ENCODE results near the gene CRYGD. TPM values are rescaled to one million over a fixed set of nuclear protein-coding genes. Genes with fewer than 3 reads are reported as not detected.

CRYGD gene
- total and polyA plus RNA-seq, 2 of the 13 experiments (the other 11 are each of a cell fraction or from before 2014, with no cell fraction given): not detected

- TF ChIP-seq, protein P1, sequence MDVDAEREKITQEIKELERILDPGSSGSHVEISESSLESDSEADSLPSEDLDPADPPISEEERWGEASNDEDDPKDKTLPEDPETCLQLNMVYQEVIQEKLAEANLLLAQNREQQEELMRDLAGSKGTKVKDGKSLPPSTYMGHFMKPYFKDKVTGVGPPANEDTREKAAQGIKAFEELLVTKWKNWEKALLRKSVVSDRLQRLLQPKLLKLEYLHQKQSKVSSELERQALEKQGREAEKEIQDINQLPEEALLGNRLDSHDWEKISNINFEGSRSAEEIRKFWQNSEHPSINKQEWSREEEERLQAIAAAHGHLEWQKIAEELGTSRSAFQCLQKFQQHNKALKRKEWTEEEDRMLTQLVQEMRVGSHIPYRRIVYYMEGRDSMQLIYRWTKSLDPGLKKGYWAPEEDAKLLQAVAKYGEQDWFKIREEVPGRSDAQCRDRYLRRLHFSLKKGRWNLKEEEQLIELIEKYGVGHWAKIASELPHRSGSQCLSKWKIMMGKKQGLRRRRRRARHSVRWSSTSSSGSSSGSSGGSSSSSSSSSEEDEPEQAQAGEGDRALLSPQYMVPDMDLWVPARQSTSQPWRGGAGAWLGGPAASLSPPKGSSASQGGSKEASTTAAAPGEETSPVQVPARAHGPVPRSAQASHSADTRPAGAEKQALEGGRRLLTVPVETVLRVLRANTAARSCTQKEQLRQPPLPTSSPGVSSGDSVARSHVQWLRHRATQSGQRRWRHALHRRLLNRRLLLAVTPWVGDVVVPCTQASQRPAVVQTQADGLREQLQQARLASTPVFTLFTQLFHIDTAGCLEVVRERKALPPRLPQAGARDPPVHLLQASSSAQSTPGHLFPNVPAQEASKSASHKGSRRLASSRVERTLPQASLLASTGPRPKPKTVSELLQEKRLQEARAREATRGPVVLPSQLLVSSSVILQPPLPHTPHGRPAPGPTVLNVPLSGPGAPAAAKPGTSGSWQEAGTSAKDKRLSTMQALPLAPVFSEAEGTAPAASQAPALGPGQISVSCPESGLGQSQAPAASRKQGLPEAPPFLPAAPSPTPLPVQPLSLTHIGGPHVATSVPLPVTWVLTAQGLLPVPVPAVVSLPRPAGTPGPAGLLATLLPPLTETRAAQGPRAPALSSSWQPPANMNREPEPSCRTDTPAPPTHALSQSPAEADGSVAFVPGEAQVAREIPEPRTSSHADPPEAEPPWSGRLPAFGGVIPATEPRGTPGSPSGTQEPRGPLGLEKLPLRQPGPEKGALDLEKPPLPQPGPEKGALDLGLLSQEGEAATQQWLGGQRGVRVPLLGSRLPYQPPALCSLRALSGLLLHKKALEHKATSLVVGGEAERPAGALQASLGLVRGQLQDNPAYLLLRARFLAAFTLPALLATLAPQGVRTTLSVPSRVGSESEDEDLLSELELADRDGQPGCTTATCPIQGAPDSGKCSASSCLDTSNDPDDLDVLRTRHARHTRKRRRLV (CRISPR knock-in tag; IDR thresholded peaks at IDR 0.05): no peak
- TF ChIP-seq ZNF335 (CRISPR knock-in tag; IDR thresholded peaks at IDR 0.05): peak; percentile 68; the same call in 1 of the 2 replicates
- TF ChIP-seq, protein P2, sequence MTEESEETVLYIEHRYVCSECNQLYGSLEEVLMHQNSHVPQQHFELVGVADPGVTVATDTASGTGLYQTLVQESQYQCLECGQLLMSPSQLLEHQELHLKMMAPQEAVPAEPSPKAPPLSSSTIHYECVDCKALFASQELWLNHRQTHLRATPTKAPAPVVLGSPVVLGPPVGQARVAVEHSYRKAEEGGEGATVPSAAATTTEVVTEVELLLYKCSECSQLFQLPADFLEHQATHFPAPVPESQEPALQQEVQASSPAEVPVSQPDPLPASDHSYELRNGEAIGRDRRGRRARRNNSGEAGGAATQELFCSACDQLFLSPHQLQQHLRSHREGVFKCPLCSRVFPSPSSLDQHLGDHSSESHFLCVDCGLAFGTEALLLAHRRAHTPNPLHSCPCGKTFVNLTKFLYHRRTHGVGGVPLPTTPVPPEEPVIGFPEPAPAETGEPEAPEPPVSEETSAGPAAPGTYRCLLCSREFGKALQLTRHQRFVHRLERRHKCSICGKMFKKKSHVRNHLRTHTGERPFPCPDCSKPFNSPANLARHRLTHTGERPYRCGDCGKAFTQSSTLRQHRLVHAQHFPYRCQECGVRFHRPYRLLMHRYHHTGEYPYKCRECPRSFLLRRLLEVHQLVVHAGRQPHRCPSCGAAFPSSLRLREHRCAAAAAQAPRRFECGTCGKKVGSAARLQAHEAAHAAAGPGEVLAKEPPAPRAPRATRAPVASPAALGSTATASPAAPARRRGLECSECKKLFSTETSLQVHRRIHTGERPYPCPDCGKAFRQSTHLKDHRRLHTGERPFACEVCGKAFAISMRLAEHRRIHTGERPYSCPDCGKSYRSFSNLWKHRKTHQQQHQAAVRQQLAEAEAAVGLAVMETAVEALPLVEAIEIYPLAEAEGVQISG (CRISPR knock-in tag; IDR thresholded peaks at IDR 0.05): 0 out of 2 replicates have a peak, but pooled peaks have one; percentile 23
- TF ChIP-seq, protein P3, sequence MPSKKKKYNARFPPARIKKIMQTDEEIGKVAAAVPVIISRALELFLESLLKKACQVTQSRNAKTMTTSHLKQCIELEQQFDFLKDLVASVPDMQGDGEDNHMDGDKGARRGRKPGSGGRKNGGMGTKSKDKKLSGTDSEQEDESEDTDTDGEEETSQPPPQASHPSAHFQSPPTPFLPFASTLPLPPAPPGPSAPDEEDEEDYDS (CRISPR knock-in tag; IDR thresholded peaks at IDR 0.05): peak; percentile 40; the same call in 1 of the 2 replicates
- no peak for TF ChIP-seq U2AF1 (optimal IDR thresholded peaks at IDR 0.05; ENCODE audit: low read depth, low read length)
- peak in 1 of 2 experiments; percentile 71; a peak in 1 of 4 replicates for TF ChIP-seq KLF16 (CRISPR knock-in tag; IDR thresholded peaks at IDR 0.05)
- TF ChIP-seq ZNF850 (CRISPR knock-in tag; conservative IDR thresholded peaks at IDR 0.05): no peak
- peak; percentile 41; the same call in 1 of the 2 replicates for TF ChIP-seq ZSCAN9 (CRISPR knock-in tag; IDR thresholded peaks at IDR 0.05; ENCODE audit: borderline replicate concordance)
- TF ChIP-seq ZNF20 (CRISPR knock-in tag; IDR thresholded peaks at IDR 0.05): no peak
- TF ChIP-seq SNAPC5 (CRISPR knock-in tag; IDR thresholded peaks at IDR 0.05; ENCODE audit: borderline replicate concordance): 0 out of 2 replicates have a peak, but pooled peaks have one; percentile 52
- TF ChIP-seq ZNF33A (CRISPR knock-in tag; IDR thresholded peaks at IDR 0.05; ENCODE audit: borderline replicate concordance): no peak
- no peak for TF ChIP-seq ZZZ3 (CRISPR knock-in tag; IDR thresholded peaks at IDR 0.05; ENCODE audit: borderline replicate concordance)
- 0 out of 2 replicates have a peak, but pooled peaks have one; percentile 35 for TF ChIP-seq HOXA5 (CRISPR knock-in tag; IDR thresholded peaks at IDR 0.05)
- peak; percentile 31; the same call in 1 of the 2 replicates for TF ChIP-seq NAIF1 (CRISPR knock-in tag; IDR thresholded peaks at IDR 0.05; ENCODE audit: borderline replicate concordance)
- TF ChIP-seq, protein P4, sequence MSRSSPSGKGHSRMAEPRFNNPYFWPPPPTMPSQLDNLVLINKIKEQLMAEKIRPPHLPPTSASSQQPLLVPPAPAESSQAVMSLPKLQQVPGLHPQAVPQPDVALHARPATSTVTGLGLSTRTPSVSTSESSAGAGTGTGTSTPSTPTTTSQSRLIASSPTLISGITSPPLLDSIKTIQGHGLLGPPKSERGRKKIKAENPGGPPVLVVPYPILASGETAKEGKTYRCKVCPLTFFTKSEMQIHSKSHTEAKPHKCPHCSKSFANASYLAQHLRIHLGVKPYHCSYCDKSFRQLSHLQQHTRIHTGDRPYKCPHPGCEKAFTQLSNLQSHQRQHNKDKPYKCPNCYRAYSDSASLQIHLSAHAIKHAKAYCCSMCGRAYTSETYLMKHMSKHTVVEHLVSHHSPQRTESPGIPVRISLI (CRISPR knock-in tag; IDR thresholded peaks at IDR 0.05; ENCODE audit: borderline replicate concordance): peak; percentile 79; the same call in 1 of the 2 replicates
Measured at GRCh38 chr2:208135794-208136715, 11.7 kb upstream of the CRYGD start (continued).

Data from HepG2 (cell line).